GM18499 (cell line): ENCODE data around the gene ULK3.

Source experiments
- ATAC-seq: cut with Tn5 transposase; IDR thresholded peaks from one replicate; pipeline ENCODE4 v1.9.1; 2021; ENCODE audit warnings: moderate number of reproducible peaks; ENCODE audit not compliant: insufficient read depth, unreplicated experiment

ULK3 gene

GRCh38 chr15:74843445-74843828 is 481 bp upstream of the ULK3 start:
- no peak for ATAC-seq

GRCh38 chr15:74841891-74842373 is 1.0 kb downstream of the ULK3 start:
- no peak for ATAC-seq

- no peak for ATAC-seq
These were observed 1.8 kb downstream of the ULK3 start for GRCh38 chr15:74840851-74841775.

- ATAC-seq: no peak
These were observed 3.2 kb downstream of the ULK3 start for GRCh38 chr15:74839526-74840395.

GRCh38 chr15:74838746-74839525 is 4.0 kb downstream of the ULK3 start:
- no peak for ATAC-seq

- ATAC-seq: no peak
These were observed 4.8 kb downstream of the ULK3 start for GRCh38 chr15:74838137-74838516.

- ATAC-seq: no peak
These were observed 5.3 kb downstream of the ULK3 start for GRCh38 chr15:74837482-74838136.

GRCh38 chr15:74836846-74837245 is 6.1 kb downstream of the ULK3 start:
- no peak for ATAC-seq

GRCh38 chr15:74835312-74835823 is 7.6 kb downstream of the ULK3 start:
- ATAC-seq: no peak

GRCh38 chr15:74833376-74834107 is 9.4 kb downstream of the ULK3 start:
- no peak for ATAC-seq

GRCh38 chr15:74832826-74833225 is 10.1 kb downstream of the ULK3 start:
- no peak for ATAC-seq

GRCh38 chr15:74831813-74832495 is 11.0 kb downstream of the ULK3 start:
- no peak for ATAC-seq

GRCh38 chr15:74830868-74831267 is 12.1 kb downstream of the ULK3 start:
- no peak for ATAC-seq

GRCh38 chr15:74829991-74830390 is 13.0 kb downstream of the ULK3 start:
- ATAC-seq: no peak

GRCh38 chr15:74829486-74829885 is 13.5 kb downstream of the ULK3 start:
- no peak for ATAC-seq

GRCh38 chr15:74828835-74829234 is 14.1 kb downstream of the ULK3 start:
- no peak for ATAC-seq

GRCh38 chr15:74827614-74828013 is 15.3 kb downstream of the ULK3 start:
- ATAC-seq: no peak

GRCh38 chr15:74826921-74827320 is 16.0 kb downstream of the ULK3 start:
- ATAC-seq: no peak
